ENCODE measurements around the gene CHP2. TPM values are rescaled to one million over a fixed set of nuclear protein-coding genes. Genes with fewer than 3 reads are reported as not detected.

CHP2 gene
- total and polyA plus RNA-seq, 2 donors (not counting 1 experiment from before 2014, with no cell fraction given) = not detected

GRCh38 chr16:23705517-23705902, 49.3 kb upstream of the CHP2 start:
- POLR2A ChIA-PET = no interaction called here
- Mint-ChIP-seq H3K27me3 (peaks cover 39% of the 10 kb centered on the region), H3K4me1 (no peaks in the 10 kb centered on the region), H3K27ac (no peak overlapping the region), H3K4me3 (no peak overlapping the region), H3K9me3 (ENCODE audit: insufficient read depth) (peaks cover 10% of the 10 kb centered on the region)
- Histone ChIP-seq H3K27me3 (replicated peaks in 1 of 4; ENCODE audit: control extremely low read depth in 1 of 4, control insufficient read depth in 3 of 4, insufficient read depth in 4 of 4, low read length in 3 of 4) (peaks cover 0 to 15% (median 2%) of the 10 kb centered on the region in 4 experiments), H4K20me1 (ENCODE audit: control insufficient read depth, insufficient read depth, low read length, poor library complexity, severe bottlenecking) (no peaks in the 10 kb centered on the region), H2AFZ (ENCODE audit: insufficient read depth, low read depth, low read length, poor library complexity, severe bottlenecking) (no peak overlapping the region), H3K4me1 (ENCODE audit: control insufficient read depth in 2 of 2, insufficient read depth in 2 of 2, low read length in 2 of 2) (no peaks in the 10 kb centered on the region), H3K79me2 (ENCODE audit: control insufficient read depth, insufficient read depth, low read length) (no peaks in the 10 kb centered on the region), H3K36me3 (replicated peaks in 1 of 2; ENCODE audit: control extremely low read depth in 1 of 2, control insufficient read depth in 1 of 2, extremely low read depth in 1 of 2, insufficient read depth in 2 of 2, low read length in 1 of 2) (no peaks in the 10 kb centered on the region), H3K4me2 (replicated peaks; ENCODE audit: low read depth, low read length, poor library complexity, severe bottlenecking) (no peak overlapping the region), H3K4me3 (ENCODE audit: control extremely low read depth in 1 of 5, extremely low read depth in 1 of 5, insufficient read depth in 1 of 5, low read depth in 2 of 5, low read length in 4 of 5) (no peak overlapping the region), H3K27ac (ENCODE audit: low read length in 2 of 2) (no peak overlapping the region), H3K9me3 (ENCODE audit: control extremely low read depth in 1 of 3, control insufficient read depth in 2 of 3, insufficient read depth in 1 of 3, low read length in 2 of 3) (peaks cover 0 to 20% (median 9%) of the 10 kb centered on the region in 3 donors), H3K9ac (ENCODE audit: low read length) (no peak overlapping the region)
- 100% methylated on average over 1 of the region's 2 CpGs for WGBS (ENCODE audit: insufficient coverage)
- no peak for ATAC-seq (ENCODE audit: low read depth)
- intact Hi-C loops (cut with micrococcal nuclease) = no loop called here
- TF ChIP-seq EZH2 (IDR thresholded peaks at IDR 0.05; ENCODE audit: borderline replicate concordance, insufficient read depth, low read depth, low read length, poor library complexity, severe bottlenecking) = no peak
- CTCF ChIA-PET = no interaction called here
- DNase-seq = no peak

DNA sequence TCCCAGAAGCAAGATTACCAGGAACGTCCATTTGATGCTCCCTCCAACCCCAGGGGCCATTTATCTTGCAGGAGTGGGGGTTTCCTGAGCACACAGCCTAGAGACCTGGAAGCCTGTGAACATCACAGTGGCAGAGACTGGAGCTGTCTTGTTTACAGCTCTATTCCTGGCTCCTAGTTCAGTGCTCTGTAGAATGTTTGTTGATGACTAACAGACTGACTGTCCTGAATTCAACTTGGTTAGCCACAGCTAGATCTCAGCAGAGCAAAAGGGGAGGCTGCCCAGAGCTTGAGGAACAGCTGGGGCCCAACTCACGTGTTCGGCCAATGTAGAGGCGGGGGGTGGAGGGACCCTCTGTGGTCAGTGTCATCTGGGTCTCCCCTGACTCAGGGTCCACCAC, 48.4 kb upstream of the CHP2 start:
- Histone ChIP-seq H3K79me2 (ENCODE audit: control insufficient read depth, insufficient read depth, low read length) (no peaks in the 10 kb centered on the region), H2AFZ (ENCODE audit: insufficient read depth, low read depth, low read length, poor library complexity, severe bottlenecking) (no peak overlapping the region), H3K4me3 (ENCODE audit: control extremely low read depth in 1 of 5, extremely low read depth in 1 of 5, insufficient read depth in 1 of 5, low read depth in 2 of 5, low read length in 4 of 5) (no peak overlapping the region), H3K27me3 (replicated peaks in 1 of 4; ENCODE audit: control extremely low read depth in 1 of 4, control insufficient read depth in 3 of 4, insufficient read depth in 4 of 4, low read length in 3 of 4) (peaks cover 0 to 23% (median 3%) of the 10 kb centered on the region in 4 experiments), H3K4me1 (ENCODE audit: control insufficient read depth in 2 of 2, insufficient read depth in 2 of 2, low read length in 2 of 2) (no peaks in the 10 kb centered on the region), H4K20me1 (ENCODE audit: control insufficient read depth, insufficient read depth, low read length, poor library complexity, severe bottlenecking) (no peaks in the 10 kb centered on the region), H3K4me2 (replicated peaks; ENCODE audit: low read depth, low read length, poor library complexity, severe bottlenecking) (no peak overlapping the region), H3K9ac (ENCODE audit: low read length) (no peak overlapping the region), H3K36me3 (replicated peaks in 1 of 2; ENCODE audit: control extremely low read depth in 1 of 2, control insufficient read depth in 1 of 2, extremely low read depth in 1 of 2, insufficient read depth in 2 of 2, low read length in 1 of 2) (no peaks in the 10 kb centered on the region), H3K27ac (ENCODE audit: low read length in 2 of 2) (no peak overlapping the region), H3K9me3 (ENCODE audit: control extremely low read depth in 1 of 3, control insufficient read depth in 2 of 3, insufficient read depth in 1 of 3, low read length in 2 of 3) (peaks cover 0 to 20% (median 9%) of the 10 kb centered on the region in 3 donors)
- ChIA-PET POLR2A (no interaction called here), CTCF (no interaction called here)
- intact Hi-C loops (cut with micrococcal nuclease) = no loop called here
- no peaks in the 10 kb centered on the region for H3K4me1 Mint-ChIP-seq
- ATAC-seq (ENCODE audit: low read depth) = no peak
- peaks cover 10% of the 10 kb centered on the region for H3K9me3 Mint-ChIP-seq (ENCODE audit: insufficient read depth)
- TF ChIP-seq CTCF (IDR thresholded peaks at IDR 0.05) (no peak), EZH2 (IDR thresholded peaks at IDR 0.05; ENCODE audit: borderline replicate concordance, insufficient read depth, low read depth, low read length, poor library complexity, severe bottlenecking) (no peak)
- peaks cover 47% of the 10 kb centered on the region for H3K27me3 Mint-ChIP-seq
- no peak for DNase-seq
- 92% methylated on average over 4 of the region's 4 CpGs for WGBS (ENCODE audit: insufficient coverage)
- H3K4me3 Mint-ChIP-seq = no peak overlapping the region
- no peak overlapping the region for H3K27ac Mint-ChIP-seq

Measured in B cell (primary cell).